Testis (tissue), 2 donors: Measurements from ENCODE around the gene C22orf39.

Experiments
- CTCF ChIP-seq, 3 experiments: fragments of 450-650 bp in 2 of 3; fragments of 200-600 bp in 1 of 3; sonication (generic) in 1 of 3; IDR thresholded peaks; one replicate each; pipeline ENCODE4 v1.5.1; 2016 to 2019; ENCODE audit warnings: antibody characterized with exemption in 3 of 3, mild to moderate bottlenecking in 2 of 3, moderate library complexity in 1 of 3
- POLR2A ChIP-seq: fragments of 450-650 bp; IDR thresholded peaks from one replicate; pipeline ENCODE4 v1.6.1; 2017; ENCODE audit warnings: antibody characterized with exemption, mild to moderate bottlenecking, moderate library complexity

- TF ChIP-seq CTCF (IDR thresholded peaks at IDR 0.05) (no peak), POLR2A (no peak)
These were observed 9.2 kb downstream of the C22orf39 start for GRCh38 chr22:19438298-19438697.
